ENCODE data around the gene ARPC1A.

- no peak for TF ChIP-seq EZH2 (IDR thresholded peaks at IDR 0.05)
- no peak for TF ChIP-seq CTCF (IDR thresholded peaks at IDR 0.05)
- TF ChIP-seq EZH2phosphoT487 (IDR thresholded peaks at IDR 0.05) = no peak
Observed at GRCh38 chr7:99374111-99375064, 48.7 kb downstream of the ARPC1A start, which contains the start of gene ARPC1B.
